ENCODE results near the gene MAD1L1. TPM values are rescaled to one million over a fixed set of nuclear protein-coding genes. Genes with fewer than 3 reads are reported as not detected.

The MAD1L1 gene
- total and polyA plus RNA-seq, 8 donors = 12.8 to 469 (median 27.3) TPM

DNA sequence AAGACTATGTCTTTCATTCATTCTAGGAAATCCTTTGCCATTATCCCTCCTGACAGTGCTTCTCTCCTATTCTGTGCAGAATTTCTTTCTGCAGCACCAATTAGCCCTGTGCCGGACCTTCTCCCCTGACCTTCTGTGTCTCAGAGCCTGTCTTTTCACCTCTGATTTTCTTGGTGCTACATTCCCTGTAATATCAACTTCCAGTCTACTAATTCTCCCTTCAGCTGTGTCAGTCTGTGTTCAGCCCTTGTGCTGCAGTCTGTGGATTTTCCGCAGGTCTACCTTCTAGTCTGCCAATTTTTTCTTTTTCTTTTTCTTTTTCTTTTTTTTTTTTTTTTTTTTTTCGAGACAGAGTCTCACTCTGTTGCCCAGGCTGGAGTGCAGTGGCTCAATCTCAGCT is 446.9 kb downstream of the MAD1L1 start:
- DNase-seq = no peak
- no peaks in the 10 kb centered on the region for H3K4me1 ChIP-seq

DNA sequence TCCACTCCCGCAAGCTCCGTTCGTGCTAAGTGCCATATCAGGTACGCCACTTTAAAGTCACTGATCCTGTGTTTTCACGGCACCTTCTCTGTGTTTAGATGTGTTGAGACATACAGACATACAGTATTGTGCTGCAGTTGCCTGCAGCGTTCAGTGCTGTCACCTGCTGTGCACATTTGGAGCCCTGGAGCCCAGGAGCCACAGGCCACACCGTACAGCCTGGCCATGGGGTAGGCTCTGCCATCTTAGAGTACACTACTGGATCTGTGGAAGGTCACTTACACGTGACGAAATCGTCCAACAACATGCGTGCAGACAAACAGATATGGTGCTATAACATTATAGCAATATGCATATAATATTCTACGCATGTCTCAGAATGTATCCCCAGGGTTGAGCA is 451.4 kb downstream of the MAD1L1 start:
- no peaks in the 10 kb centered on the region for H3K27me3 ChIP-seq
- peaks cover 0 to 24% (median 19%) of the 10 kb centered on the region in 4 donors for H3K9me3 ChIP-seq
- WGBS, 5 donors = 91 to 92% (median 92%) methylated on average over 12 of the region's 12 CpGs
- no peak overlapping the region for H3K4me3 ChIP-seq
- no peak for DNase-seq
- intact Hi-C loops (cut with DNase I; ENCODE audit: low total_unique reads) = no loop called here
- no peaks in the 10 kb centered on the region for H3K36me3 ChIP-seq
- TF ChIP-seq, protein P1, sequence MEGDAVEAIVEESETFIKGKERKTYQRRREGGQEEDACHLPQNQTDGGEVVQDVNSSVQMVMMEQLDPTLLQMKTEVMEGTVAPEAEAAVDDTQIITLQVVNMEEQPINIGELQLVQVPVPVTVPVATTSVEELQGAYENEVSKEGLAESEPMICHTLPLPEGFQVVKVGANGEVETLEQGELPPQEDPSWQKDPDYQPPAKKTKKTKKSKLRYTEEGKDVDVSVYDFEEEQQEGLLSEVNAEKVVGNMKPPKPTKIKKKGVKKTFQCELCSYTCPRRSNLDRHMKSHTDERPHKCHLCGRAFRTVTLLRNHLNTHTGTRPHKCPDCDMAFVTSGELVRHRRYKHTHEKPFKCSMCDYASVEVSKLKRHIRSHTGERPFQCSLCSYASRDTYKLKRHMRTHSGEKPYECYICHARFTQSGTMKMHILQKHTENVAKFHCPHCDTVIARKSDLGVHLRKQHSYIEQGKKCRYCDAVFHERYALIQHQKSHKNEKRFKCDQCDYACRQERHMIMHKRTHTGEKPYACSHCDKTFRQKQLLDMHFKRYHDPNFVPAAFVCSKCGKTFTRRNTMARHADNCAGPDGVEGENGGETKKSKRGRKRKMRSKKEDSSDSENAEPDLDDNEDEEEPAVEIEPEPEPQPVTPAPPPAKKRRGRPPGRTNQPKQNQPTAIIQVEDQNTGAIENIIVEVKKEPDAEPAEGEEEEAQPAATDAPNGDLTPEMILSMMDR (IDR thresholded peaks at IDR 0.05) = no peak
- TF ChIP-seq EP300 (IDR thresholded peaks at IDR 0.05) (no peak), POLR2A (IDR thresholded peaks at IDR 0.05) (no peak), POLR2AphosphoS5 (IDR thresholded peaks at IDR 0.05) (no peak)
- no peak overlapping the region for H3K27ac ChIP-seq
- no peaks in the 10 kb centered on the region for H3K4me1 ChIP-seq

More for the DNA sequence above, 446.9 kb downstream of the MAD1L1 start:
- peaks cover 0 to 11% (median 9%) of the 10 kb centered on the region in 4 donors for H3K9me3 ChIP-seq
- H3K27me3 ChIP-seq = peaks cover 0 to 21% (median 12%) of the 10 kb centered on the region in 3 donors
- no peaks in the 10 kb centered on the region for H3K36me3 ChIP-seq
- no peak overlapping the region for H3K4me3 ChIP-seq
- TF ChIP-seq, protein P1 (IDR thresholded peaks at IDR 0.05) = no peak
- TF ChIP-seq POLR2AphosphoS5 (IDR thresholded peaks at IDR 0.05) (no peak), EP300 (IDR thresholded peaks at IDR 0.05) (no peak), POLR2A (IDR thresholded peaks at IDR 0.05) (no peak)
- intact Hi-C loops (cut with DNase I; ENCODE audit: low total_unique reads) = no loop called here
- H3K27ac ChIP-seq = no peak overlapping the region
- WGBS, 5 donors = 83 to 98% (median 89%) methylated on average over 2 to 3 of the region's 3 CpGs

DNA sequence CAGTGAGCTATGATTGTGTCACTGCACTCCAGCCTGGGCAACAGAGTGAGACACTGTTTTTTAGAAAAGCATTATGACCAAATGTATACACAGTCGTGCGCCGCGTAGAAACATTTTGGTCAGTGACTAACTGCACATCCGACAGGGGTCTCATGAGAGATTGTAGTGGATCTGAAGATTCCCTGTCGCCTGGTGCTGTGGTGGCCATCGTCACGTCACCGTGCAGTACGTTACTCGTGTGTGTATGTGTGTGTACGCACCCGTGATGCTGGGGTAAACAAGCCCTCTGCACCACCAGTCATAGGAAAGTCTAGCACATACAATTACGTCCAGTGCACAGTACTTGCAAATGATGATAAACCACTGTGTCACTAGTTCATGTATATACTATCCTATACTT is 453.3 kb downstream of the MAD1L1 start:
- intact Hi-C loops (cut with DNase I; ENCODE audit: low total_unique reads) = no loop called here
- 80 to 91% (median 88%) methylated on average over 14 of the region's 14 CpGs for WGBS, 5 donors

DNA sequence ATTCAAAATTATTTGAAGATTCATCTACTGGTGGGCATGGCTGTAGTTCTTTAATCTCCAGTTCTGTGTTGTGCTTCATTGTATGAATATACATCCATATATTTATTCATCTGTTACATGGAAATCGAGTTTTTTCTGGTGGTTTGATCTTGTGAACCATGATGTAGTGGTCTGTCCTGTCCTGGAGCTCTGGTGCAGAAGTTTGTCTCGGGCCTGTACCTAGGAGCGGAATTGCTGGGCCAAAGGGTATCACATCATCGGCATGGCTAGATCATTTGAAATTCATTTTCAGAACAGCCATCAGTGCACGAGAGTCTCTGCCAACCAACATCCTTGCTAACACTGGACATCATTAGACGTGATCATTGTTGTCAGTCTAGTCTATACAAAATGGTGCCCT is 455.6 kb downstream of the MAD1L1 start:
- H3K27me3 ChIP-seq = no peaks in the 10 kb centered on the region
- no peak overlapping the region for H3K4me3 ChIP-seq
- DNase-seq = peak in 1 of 2 donors; percentile 9
- intact Hi-C loops (cut with DNase I; ENCODE audit: low total_unique reads) = no loop called here
- 76 to 86% (median 79%) methylated on average over 6 of the region's 6 CpGs for WGBS, 5 donors
- H3K36me3 ChIP-seq = no peaks in the 10 kb centered on the region
- TF ChIP-seq POLR2A (IDR thresholded peaks at IDR 0.05) (no peak), POLR2AphosphoS5 (IDR thresholded peaks at IDR 0.05) (no peak), EP300 (IDR thresholded peaks at IDR 0.05) (no peak)
- TF ChIP-seq, protein P1 (IDR thresholded peaks at IDR 0.05) = no peak
- no peak overlapping the region for H3K27ac ChIP-seq
- no peaks in the 10 kb centered on the region for H3K4me1 ChIP-seq
- H3K9me3 ChIP-seq = peaks cover 0 to 28% (median 17%) of the 10 kb centered on the region in 4 donors

More for the DNA sequence above, 453.3 kb downstream of the MAD1L1 start:
- Histone ChIP-seq H3K27ac (no peak overlapping the region), H3K4me3 (no peak overlapping the region), H3K4me1 (no peaks in the 10 kb centered on the region), H3K27me3 (no peaks in the 10 kb centered on the region), H3K36me3 (no peaks in the 10 kb centered on the region), H3K9me3 (peaks cover 0 to 22% (median 17%) of the 10 kb centered on the region in 4 donors)
- TF ChIP-seq POLR2A (IDR thresholded peaks at IDR 0.05) (no peak), POLR2AphosphoS5 (IDR thresholded peaks at IDR 0.05) (no peak), EP300 (IDR thresholded peaks at IDR 0.05) (no peak)
- TF ChIP-seq, protein P1 (IDR thresholded peaks at IDR 0.05) = no peak
- DNase-seq = peak in 1 of 2 donors; percentile 20
